ENCODE measurements around the gene ELOVL5. TPM values are rescaled to one million over a fixed set of nuclear protein-coding genes. Genes with fewer than 3 reads are reported as not detected.

The ELOVL5 gene
- total RNA-seq, 4 donors from 2014 or later = 12.4 to 50.0 (median 33.2) TPM

DNA sequence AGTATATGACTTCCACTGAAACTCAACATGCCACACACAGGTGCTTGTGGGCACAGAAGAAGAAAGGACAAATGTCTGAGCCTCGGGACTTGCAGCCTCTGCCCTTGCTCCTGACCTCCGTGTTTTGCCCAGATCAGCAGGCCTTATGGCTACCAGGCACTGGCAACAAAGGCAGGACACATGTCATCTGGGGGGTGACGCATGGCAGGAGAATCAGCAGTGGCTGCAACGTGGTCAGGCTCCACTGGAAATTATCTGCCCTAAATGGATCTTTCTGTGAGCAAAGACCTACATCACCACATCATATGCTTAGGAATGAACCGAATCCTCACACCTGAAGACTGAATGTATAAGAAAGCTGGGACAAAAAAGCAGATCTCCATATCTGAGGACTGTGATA is 78.9 kb downstream of the ELOVL5 start:
- intact Hi-C loops (cut with DNase I) = no loop called here
- DNase-seq = no peak
- Histone ChIP-seq H3K4me3 (no peak overlapping the region), H3K4me1 (no peaks in the 10 kb centered on the region), H3K36me3 (peaks cover 4 to 95% (median 4%) of the 10 kb centered on the region in 3 donors), H3K27me3 (no peaks in the 10 kb centered on the region), H3K27ac (no peak overlapping the region), H3K9me3 (no peaks in the 10 kb centered on the region)
- WGBS, 2 donors = 86 to 94% methylated on average over 2 to 5 of the region's 5 CpGs
- TF ChIP-seq POLR2A (IDR thresholded peaks at IDR 0.05) = no peak
- TF ChIP-seq, protein P1, sequence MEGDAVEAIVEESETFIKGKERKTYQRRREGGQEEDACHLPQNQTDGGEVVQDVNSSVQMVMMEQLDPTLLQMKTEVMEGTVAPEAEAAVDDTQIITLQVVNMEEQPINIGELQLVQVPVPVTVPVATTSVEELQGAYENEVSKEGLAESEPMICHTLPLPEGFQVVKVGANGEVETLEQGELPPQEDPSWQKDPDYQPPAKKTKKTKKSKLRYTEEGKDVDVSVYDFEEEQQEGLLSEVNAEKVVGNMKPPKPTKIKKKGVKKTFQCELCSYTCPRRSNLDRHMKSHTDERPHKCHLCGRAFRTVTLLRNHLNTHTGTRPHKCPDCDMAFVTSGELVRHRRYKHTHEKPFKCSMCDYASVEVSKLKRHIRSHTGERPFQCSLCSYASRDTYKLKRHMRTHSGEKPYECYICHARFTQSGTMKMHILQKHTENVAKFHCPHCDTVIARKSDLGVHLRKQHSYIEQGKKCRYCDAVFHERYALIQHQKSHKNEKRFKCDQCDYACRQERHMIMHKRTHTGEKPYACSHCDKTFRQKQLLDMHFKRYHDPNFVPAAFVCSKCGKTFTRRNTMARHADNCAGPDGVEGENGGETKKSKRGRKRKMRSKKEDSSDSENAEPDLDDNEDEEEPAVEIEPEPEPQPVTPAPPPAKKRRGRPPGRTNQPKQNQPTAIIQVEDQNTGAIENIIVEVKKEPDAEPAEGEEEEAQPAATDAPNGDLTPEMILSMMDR (IDR thresholded peaks at IDR 0.05) = no peak

DNA sequence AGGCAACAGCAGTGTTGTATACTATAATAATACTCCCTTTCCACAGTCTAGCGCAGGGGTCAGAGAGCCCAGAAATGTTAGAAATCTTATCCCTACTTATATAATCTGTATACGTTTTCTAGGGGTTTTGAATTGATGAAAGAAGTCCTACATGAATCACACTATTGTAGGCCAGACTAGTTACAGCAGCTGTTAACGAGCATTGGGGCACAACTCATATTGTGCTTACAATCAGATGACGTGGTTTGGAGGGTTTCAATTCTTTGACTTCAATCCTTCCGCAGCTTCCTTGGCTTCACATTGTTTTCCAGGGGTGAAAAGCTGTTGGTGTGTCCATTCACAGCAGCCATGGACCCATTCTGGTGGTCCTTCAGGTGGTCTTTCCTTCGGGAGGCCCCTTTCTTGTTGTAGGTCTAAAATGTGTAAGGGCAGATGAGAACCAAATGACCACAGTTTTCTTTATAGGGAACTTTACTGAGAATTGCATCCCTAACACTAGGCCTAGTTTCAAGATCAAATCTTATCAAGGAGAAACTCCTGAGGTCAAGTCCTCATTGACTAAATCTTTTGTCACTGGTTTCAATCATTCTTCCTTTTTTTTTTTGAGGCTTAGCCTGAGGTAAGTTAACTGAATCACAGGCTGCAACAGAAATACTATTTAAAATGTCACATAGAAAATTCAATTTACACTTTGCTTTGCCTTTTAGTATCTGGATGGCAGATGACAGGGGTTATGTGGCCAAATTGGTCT is 79.7 kb downstream of the ELOVL5 start:
- Histone ChIP-seq H3K27me3 (no peaks in the 10 kb centered on the region), H3K36me3 (peaks cover 4 to 95% (median 4%) of the 10 kb centered on the region in 3 donors), H3K4me3 (no peak overlapping the region), H3K9me3 (no peaks in the 10 kb centered on the region), H3K27ac (no peak overlapping the region), H3K4me1 (no peaks in the 10 kb centered on the region)
- 90 to 92% methylated on average over 6 of the region's 6 CpGs for WGBS, 2 donors
- no peak for TF ChIP-seq POLR2A (IDR thresholded peaks at IDR 0.05)
- TF ChIP-seq, protein P1 (IDR thresholded peaks at IDR 0.05) = no peak
- DNase-seq = no peak
- intact Hi-C loops (cut with DNase I) = no loop called here

DNA sequence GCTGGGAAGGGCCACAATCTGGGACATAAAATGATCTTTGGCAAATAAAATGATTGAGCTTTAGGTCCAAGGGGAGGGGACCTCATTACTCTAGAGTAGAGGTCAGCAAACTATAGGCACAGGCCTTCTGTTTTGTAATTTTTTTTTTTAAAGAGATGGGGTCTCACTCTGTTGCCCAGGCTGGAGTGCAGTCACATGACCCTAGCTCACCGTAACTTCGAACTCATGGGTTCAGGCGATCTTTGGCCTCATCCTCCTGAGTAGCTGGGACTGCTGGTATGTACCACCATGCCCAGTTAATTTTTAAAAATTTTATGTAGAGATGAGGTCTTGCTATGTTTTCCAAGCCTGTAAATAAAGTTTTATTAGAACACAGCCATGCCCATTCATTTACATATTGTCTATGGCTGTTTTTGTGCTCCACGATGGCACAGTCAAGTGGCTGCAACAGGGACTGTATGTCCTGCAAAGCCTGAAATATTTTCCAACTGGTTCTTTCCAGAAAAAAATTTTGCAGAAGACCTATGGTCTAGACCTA is 82.1 kb downstream of the ELOVL5 start:
- intact Hi-C loops (cut with DNase I) = no loop called here
- no peak for DNase-seq
- H3K4me1 ChIP-seq = no peaks in the 10 kb centered on the region
- WGBS, 2 donors = 92 to 100% methylated on average over 4 of the region's 4 CpGs
- TF ChIP-seq, protein P1 (IDR thresholded peaks at IDR 0.05) = no peak
- peaks cover 0 to 94% (median 0%) of the 10 kb centered on the region in 3 donors for H3K36me3 ChIP-seq
- H3K9me3 ChIP-seq = no peaks in the 10 kb centered on the region
- no peak overlapping the region for H3K27ac ChIP-seq
- H3K4me3 ChIP-seq = no peak overlapping the region
- H3K27me3 ChIP-seq = no peaks in the 10 kb centered on the region

DNA sequence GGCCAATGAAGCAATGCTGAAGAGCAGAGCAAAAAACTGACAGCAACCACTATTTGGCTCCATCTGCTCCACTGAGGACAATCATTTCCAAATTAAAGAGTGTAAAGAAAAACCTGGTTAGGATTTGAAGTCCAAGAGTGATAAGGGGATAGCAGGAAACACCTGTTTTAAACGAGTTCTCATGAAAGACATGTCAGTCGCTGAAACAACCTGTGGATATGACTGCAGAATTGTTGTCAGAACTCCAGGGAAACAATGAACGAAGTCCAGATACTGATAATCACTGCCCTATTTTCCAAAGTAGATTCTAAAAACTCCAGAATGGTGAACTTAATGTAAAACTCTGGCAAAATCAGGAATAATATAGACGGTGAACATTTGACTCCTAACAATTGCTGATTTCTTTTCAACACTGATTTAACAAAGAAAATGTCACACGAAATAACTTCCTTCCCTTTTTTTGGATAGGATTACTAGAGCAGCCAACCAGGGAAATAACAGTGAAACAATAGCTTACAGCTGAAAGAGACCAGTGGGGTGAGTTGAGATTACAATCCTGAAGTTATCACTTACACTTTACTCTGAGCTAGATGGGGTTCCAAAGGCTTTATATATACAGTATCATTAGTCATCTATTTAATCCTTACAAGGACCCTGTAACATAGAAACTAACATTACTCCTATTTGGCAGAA is 83.7 kb downstream of the ELOVL5 start:
- no peaks in the 10 kb centered on the region for H3K9me3 ChIP-seq
- H3K36me3 ChIP-seq = peaks cover 0 to 94% (median 0%) of the 10 kb centered on the region in 3 donors
- TF ChIP-seq, protein P1 (IDR thresholded peaks at IDR 0.05) = no peak
- no peak for TF ChIP-seq POLR2A (IDR thresholded peaks at IDR 0.05)
- H3K4me3 ChIP-seq = no peak overlapping the region
- no peak for DNase-seq
- H3K4me1 ChIP-seq = no peaks in the 10 kb centered on the region
- intact Hi-C loops (cut with DNase I) = no loop called here
- 59 to 70% methylated on average over 5 of the region's 5 CpGs for WGBS, 2 donors
- no peak overlapping the region for H3K27ac ChIP-seq
- H3K27me3 ChIP-seq = no peaks in the 10 kb centered on the region

DNA sequence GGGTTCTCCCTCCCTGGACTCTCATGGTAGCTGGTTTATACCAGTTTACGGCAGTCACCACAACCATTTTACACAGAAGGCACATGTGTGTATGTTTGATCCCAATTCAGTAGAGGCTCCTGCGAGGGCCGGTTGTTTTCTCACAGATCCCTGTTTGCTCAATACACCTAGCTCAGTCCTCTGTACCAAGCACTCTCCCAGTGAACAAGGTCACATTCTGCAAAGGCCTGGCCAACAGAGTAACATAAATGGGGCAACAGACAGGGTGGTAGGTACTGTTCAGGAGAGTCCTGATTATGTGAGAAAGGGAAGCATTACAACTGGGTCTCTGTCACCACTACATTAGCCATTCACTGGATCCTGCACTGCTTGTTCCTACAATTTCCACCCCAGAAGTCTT is 84.4 kb downstream of the ELOVL5 start:
- no peak overlapping the region for H3K4me3 ChIP-seq
- TF ChIP-seq, protein P1 (IDR thresholded peaks at IDR 0.05) = no peak
- TF ChIP-seq POLR2A (IDR thresholded peaks at IDR 0.05) = no peak
- H3K27ac ChIP-seq = no peak overlapping the region
- H3K27me3 ChIP-seq = no peaks in the 10 kb centered on the region
- no peaks in the 10 kb centered on the region for H3K9me3 ChIP-seq
- no peaks in the 10 kb centered on the region for H3K4me1 ChIP-seq
- 79 to 96% methylated on average over 3 of the region's 3 CpGs for WGBS, 2 donors
- H3K36me3 ChIP-seq = peaks cover 0 to 93% (median 0%) of the 10 kb centered on the region in 3 donors
- intact Hi-C loops (cut with DNase I) = no loop called here
- no peak for DNase-seq
